Adrenal gland (tissue), 12 donors: ENCODE results near the gene NTMT2. TPM values are rescaled to one million over a fixed set of nuclear protein-coding genes. Genes with fewer than 3 reads are reported as not detected.

Experiments
- DNase-seq, 7 donors: peaks; one replicate each; pipeline ENCODE4 v3.0.0-alpha.2; 2019 to 2020
- H3K27ac ChIP-seq, 5 donors: fragments of 200-600 bp; sonication (generic) in 4 of 5; 1 replicate in 3 of 5; 2 replicates in 2 of 5; pipeline versions ENCODE4 v1.5.1 to v1.8.0; 2016 to 2020; ENCODE audit warnings: mild to moderate bottlenecking in 1 of 5
- H3K27me3 ChIP-seq: fragments of 200-600 bp; 2 replicates; pipeline ENCODE4 v1.8.0; 2021
- H3K36me3 ChIP-seq, 2 donors: fragments of 200-600 bp; replicated peaks in 1 of 2; 1 replicate in 1 of 2; 2 replicates in 1 of 2; pipeline versions ENCODE4 v1.5.1 to v1.8.0; 2018 to 2022
- H3K4me1 ChIP-seq, 2 donors: fragments of 200-600 bp; replicated peaks in 1 of 2; 1 replicate in 1 of 2; 2 replicates in 1 of 2; pipeline versions ENCODE4 v1.5.1 to v1.8.0; 2018 to 2021
- H3K4me3 ChIP-seq, 4 donors: fragments of 200-600 bp; sonication (generic) in 3 of 4; one replicate each; pipeline ENCODE4 v1.5.1; 2016 to 2018
- H3K9me3 ChIP-seq, 3 donors: fragments of 200-600 bp; sonication (generic) in 1 of 3; replicated peaks in 1 of 3; 1 replicate in 2 of 3; 2 replicates in 1 of 3; pipeline versions ENCODE4 v1.5.1 to v1.8.0; 2016 to 2021
- POLR2A ChIP-seq, 2 donors: fragments of 450-650 bp; IDR thresholded peaks; one replicate each; pipeline ENCODE4 v1.6.1; 2017; ENCODE audit warnings: antibody characterized with exemption in 2 of 2, mild to moderate bottlenecking in 2 of 2, moderate library complexity in 1 of 2
- WGBS, 4 donors: extraction: QIAGEN DNeasy Blood & Tissue Kit in 2 of 4; methylation state at CpG; one replicate each; pipeline versions ENCODE4 v1.1.5 to v1.1.7; 2013 to 2017; 5-methylcytosine and 5-hydroxymethylcytosine counted together
- intact Hi-C, 2 donors: fragments of 100-400 bp; cut with DNase I; formaldehyde crosslinking; loops; one replicate each; pipeline versions ENCODE4 v1.14.1 to v1.15.0; 2022 to 2023
- polyA plus RNA-seq, 3 donors: library from polyadenylated mRNA; stranded (reverse); fragments of 200-250 nt in 2 of 3; fragments of 350-450 nt in 1 of 3; fragmentation: Illumina TruSeq in 1 of 3; extraction: RNeasy Lipid Tissue Mini Kit (QIAGEN cat#74804) in 1 of 3; gene quantifications; one replicate each; pipeline ENCODE4 v1.2.3, GENCODE V29; 2013 to 2014
- total RNA-seq, 9 donors: library from RNA; depleted of rRNA in 4 of 9; stranded (reverse); fragments of >200 nt in 4 of 9; fragments of 120-200 nt in 1 of 9; fragmentation: NEBNext Ultra II Directional in 1 of 9; extraction: Animal tissue kit (Norgen Biotek cat#: 25700) in 1 of 9; gene quantifications; one replicate each; pipeline versions ENCODE4 v1.1.0 to v1.2.4, GENCODE V29; 2013 to 2023
- TF ChIP-seq, protein P1 (sequence below), 6 experiments: fragments of 450-650 bp in 4 of 6; fragments of 200-600 bp in 2 of 6; sonication (generic) in 1 of 6; IDR thresholded peaks; 1 replicate in 5 of 6; 2 replicates in 1 of 6; pipeline versions ENCODE4 v1.5.1 to v1.8.0; 2016 to 2021; ENCODE audit warnings: antibody characterized with exemption in 6 of 6, mild to moderate bottlenecking in 2 of 6, moderate library complexity in 1 of 6
- donor health status: healthy with polysubstance abuse.
- donor health status: Bipolar disorder and iron deficiency.
- donor health status: DM: yes; HTN: yes; CAD: no.
- donor health status: DM: no; HTN: no; CAD: no.
- donor health status: DM: no; HTN: no; CAD: no.
- donor health status: DM: yes; HTN: yes; CAD: no.

NTMT2 gene
- total and polyA plus RNA-seq, 12 donors: not detected

DNA sequence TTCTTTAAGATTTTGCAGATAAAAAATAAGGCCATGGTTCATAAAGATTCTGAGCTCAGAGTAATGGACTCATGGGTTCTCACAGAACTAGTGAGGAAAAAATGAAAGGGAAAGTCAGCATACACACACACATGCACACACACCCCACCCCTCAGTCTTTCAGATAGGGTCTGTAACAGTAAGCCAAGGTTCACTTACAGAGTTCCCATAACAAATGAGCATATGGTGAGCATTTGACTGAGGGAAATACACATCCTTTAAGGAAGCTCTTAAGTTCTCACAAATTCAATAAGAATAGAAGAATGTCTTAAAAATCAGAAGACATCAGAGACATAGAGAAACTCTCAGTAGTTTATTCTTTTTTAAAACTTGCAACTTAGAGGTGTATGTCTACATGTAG, 57.9 kb downstream of the NTMT2 start:
- no peak for DNase-seq
- no peaks in the 10 kb centered on the region for H3K36me3 ChIP-seq
- no peaks in the 10 kb centered on the region for H3K27me3 ChIP-seq
- TF ChIP-seq, protein P1, sequence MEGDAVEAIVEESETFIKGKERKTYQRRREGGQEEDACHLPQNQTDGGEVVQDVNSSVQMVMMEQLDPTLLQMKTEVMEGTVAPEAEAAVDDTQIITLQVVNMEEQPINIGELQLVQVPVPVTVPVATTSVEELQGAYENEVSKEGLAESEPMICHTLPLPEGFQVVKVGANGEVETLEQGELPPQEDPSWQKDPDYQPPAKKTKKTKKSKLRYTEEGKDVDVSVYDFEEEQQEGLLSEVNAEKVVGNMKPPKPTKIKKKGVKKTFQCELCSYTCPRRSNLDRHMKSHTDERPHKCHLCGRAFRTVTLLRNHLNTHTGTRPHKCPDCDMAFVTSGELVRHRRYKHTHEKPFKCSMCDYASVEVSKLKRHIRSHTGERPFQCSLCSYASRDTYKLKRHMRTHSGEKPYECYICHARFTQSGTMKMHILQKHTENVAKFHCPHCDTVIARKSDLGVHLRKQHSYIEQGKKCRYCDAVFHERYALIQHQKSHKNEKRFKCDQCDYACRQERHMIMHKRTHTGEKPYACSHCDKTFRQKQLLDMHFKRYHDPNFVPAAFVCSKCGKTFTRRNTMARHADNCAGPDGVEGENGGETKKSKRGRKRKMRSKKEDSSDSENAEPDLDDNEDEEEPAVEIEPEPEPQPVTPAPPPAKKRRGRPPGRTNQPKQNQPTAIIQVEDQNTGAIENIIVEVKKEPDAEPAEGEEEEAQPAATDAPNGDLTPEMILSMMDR (IDR thresholded peaks at IDR 0.05): no peak
- TF ChIP-seq POLR2A (IDR thresholded peaks at IDR 0.05): no peak
- no peak overlapping the region for H3K27ac ChIP-seq
- peaks cover 9 to 18% of the 10 kb centered on the region in 2 donors for H3K4me1 ChIP-seq
- intact Hi-C loops: no loop called here
- no peaks in the 10 kb centered on the region for H3K9me3 ChIP-seq
- H3K4me3 ChIP-seq: no peak overlapping the region

DNA sequence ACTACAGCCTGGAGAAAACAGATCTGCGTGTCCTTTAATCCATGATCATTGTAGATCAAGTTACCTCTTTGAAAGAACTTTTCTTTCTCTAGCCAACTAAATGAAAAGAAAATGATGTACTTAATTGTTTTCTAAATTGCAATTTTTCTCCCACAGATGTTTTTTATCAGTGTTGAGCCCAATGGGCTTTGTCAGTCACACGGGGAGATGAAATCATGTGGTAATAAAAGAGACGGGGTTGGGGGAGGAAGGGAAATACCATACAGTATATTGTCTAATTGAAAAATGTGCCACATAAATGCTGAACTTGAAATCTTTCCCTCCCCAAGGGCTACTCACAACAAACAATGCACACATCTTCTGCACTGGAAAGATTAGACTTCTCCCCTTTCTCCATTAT, 58.4 kb downstream of the NTMT2 start:
- no peak for DNase-seq
- intact Hi-C loops: no loop called here
- Histone ChIP-seq H3K4me3 (no peak overlapping the region), H3K9me3 (no peaks in the 10 kb centered on the region), H3K27ac (no peak overlapping the region), H3K27me3 (no peaks in the 10 kb centered on the region), H3K36me3 (no peaks in the 10 kb centered on the region), H3K4me1 (peaks cover 9 to 18% of the 10 kb centered on the region in 2 donors)
- no peak for TF ChIP-seq POLR2A (IDR thresholded peaks at IDR 0.05)
- TF ChIP-seq, protein P1 (IDR thresholded peaks at IDR 0.05): no peak
- WGBS, 4 donors: 70 to 79% (median 76%) methylated on average over 3 of the region's 3 CpGs

DNA sequence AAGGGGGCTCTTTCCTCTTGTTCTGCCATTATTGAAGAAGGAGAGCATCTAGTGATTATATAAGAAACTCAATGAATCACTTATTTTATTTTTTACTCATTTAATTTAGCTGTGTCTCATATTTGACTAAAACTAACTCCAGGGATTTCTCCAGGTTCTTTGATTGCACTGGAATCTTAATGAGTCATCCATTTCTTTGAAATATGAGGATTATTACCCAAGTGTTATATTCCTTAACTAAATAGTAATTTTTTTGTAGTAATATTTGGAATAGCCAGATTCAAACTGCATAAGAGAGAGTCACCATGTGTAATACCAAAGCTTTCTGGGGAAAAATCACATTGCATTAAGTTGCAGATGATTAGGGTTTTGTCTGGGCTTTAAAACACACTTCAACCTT, 59.5 kb downstream of the NTMT2 start:
- DNase-seq: no peak
- H3K27ac ChIP-seq: no peak overlapping the region
- peaks cover 9 to 14% of the 10 kb centered on the region in 2 donors for H3K4me1 ChIP-seq

DNA sequence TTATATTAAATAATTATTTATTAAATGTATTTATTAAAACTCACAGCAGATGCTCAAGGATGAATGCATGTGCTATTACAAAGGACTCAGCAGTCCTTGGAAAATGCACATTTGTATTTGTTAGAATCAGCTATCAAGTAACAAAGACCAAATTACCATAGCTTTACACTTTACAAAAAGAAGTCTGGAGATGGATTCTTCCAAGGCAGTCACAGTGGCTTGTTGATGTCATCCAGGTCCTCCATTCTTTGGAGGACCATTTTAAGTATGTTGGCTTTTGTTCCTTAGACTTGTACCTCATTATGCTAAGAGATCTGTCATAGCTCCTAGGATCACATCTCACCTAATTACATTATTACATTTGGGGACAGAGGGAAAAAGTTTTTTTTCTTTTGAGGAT, 63.4 kb downstream of the NTMT2 start:
- no peaks in the 10 kb centered on the region for H3K4me1 ChIP-seq
- H3K27me3 ChIP-seq: no peaks in the 10 kb centered on the region
- H3K27ac ChIP-seq: no peak overlapping the region
- no peak for TF ChIP-seq POLR2A (IDR thresholded peaks at IDR 0.05)
- TF ChIP-seq, protein P1 (IDR thresholded peaks at IDR 0.05): no peak
- no peak overlapping the region for H3K4me3 ChIP-seq
- no peak for DNase-seq
- intact Hi-C loops: no loop called here
- H3K36me3 ChIP-seq: no peaks in the 10 kb centered on the region
- no peaks in the 10 kb centered on the region for H3K9me3 ChIP-seq

More for the DNA sequence above, 59.5 kb downstream of the NTMT2 start:
- intact Hi-C loops: no loop called here
- H3K36me3 ChIP-seq: no peaks in the 10 kb centered on the region
- H3K4me3 ChIP-seq: no peak overlapping the region
- H3K27me3 ChIP-seq: no peaks in the 10 kb centered on the region
- H3K9me3 ChIP-seq: no peaks in the 10 kb centered on the region
- TF ChIP-seq, protein P1 (IDR thresholded peaks at IDR 0.05): no peak
- TF ChIP-seq POLR2A (IDR thresholded peaks at IDR 0.05): no peak
